Pulmonary artery endothelial cell (primary cell): ENCODE data around the gene NGF. TPM values are rescaled to one million over a fixed set of nuclear protein-coding genes. Genes with fewer than 3 reads are reported as not detected.
"Not testable (repeated sequence)": the region's sequence is repeated elsewhere in the genome, so short reads cannot be mapped to it uniquely, and the experiment has no call there.

Experiments used
- DNase-seq: peaks from one replicate; pipeline ENCODE4 v3.0.0-alpha.2; 2011; ENCODE audit warnings: low read depth, low spot score
- total RNA-seq: library from RNA; depleted of rRNA; stranded (reverse); fragments of >200 nt; gene quantifications from 2 replicates; pipeline ENCODE4 v1.2.3, GENCODE V29; 2014

The NGF gene
- not detected in 2 replicates for total RNA-seq

GRCh38 chr1:115337633-115338456 lies at the start of gene NGF:
Gene NGF (minus strand): TSS chr1:115338249. CDS start chr1:115286795, 51,454 bp downstream.
- DNase-seq = no peak

- not testable (repeated sequence) for DNase-seq
These were observed 45.4 kb upstream of the NGF start for GRCh38 chr1:115383455-115383854.

DNA sequence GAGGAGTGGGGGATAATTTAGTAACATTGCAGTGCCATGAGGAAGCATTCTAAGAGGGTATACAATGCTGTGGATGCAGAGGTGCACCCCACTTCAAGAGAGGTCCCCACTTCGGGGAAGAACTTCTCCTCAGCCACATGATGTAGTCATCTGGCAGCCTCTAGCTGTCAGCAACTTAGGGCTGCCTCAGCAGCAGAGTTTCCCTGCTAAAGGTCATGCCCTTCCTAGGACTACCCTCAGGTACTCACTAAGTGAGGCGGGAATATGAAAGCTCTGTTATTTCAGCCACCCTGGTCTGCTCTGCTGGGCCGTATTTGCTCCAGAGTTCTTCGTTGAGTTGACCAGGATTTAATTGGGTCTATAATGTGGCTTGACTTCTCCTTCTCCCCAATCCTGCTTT lies 41.9 kb upstream of the NGF start:
- DNase-seq = no peak

GRCh38 chr1:115377411-115377810 lies 39.4 kb upstream of the NGF start:
- no peak for DNase-seq

GRCh38 chr1:115374598-115374997 lies 36.5 kb upstream of the NGF start:
- DNase-seq = no peak

DNA sequence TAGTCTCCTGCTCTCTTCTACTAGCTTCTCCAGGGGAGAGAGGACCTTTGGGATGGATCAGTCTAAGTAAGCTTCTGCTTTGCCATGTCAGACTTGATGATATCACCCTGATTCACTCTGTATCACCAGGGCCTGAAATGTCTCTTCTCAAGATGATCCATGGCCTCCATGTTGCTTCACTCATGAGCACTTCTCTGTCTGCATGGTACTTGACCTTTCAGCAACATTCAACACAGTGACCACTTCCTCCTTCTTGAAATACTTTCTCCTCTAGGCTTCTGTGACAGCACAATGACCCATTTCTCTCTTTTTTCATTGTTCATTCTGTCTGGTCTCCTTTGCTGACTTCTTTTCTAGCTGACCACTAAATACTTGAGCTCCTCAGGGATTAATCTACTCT lies 35.3 kb upstream of the NGF start:
- DNase-seq = no peak

- DNase-seq = no peak
These were observed 27.7 kb upstream of the NGF start for GRCh38 chr1:115365738-115366137.

GRCh38 chr1:115364780-115365155 lies 26.7 kb upstream of the NGF start:
- DNase-seq = no peak

DNA sequence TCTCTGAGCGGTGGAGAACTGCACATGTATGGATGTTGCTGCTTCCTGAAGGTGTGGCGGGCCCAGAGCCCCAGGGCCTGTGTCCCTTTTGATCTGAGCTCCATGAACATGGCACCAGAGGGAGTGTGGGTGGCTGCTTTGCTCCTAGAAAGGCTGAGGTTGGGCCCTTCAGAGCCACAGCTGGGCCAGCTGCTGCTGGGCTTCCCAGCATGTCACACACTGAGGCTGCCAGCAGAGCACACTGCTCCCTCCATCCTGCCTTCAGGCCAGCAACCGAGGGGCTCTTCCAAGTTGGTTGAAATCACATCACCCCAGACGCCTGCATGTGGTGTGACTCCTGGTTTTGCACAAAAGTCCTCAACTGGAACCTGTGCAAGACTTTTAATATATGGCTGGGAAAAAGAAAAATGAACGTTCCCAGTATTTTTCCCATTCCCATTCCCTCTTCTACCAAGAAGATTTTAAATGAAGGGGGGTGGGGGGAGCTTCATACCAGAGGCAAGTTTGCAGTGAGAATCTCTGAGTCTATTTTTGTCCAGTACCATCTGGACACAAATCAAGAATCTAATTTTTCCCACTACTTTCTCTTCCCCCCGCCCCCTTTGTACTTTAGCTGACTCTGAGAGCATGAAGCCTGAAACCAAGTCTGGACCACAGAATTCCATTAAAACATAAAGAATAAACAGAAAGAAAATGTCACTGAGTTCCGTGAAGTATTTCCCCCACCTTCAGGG lies 26.2 kb upstream of the NGF start:
- DNase-seq = no peak

- DNase-seq = no peak
These were observed 25.1 kb upstream of the NGF start for GRCh38 chr1:115363171-115363570.

DNA sequence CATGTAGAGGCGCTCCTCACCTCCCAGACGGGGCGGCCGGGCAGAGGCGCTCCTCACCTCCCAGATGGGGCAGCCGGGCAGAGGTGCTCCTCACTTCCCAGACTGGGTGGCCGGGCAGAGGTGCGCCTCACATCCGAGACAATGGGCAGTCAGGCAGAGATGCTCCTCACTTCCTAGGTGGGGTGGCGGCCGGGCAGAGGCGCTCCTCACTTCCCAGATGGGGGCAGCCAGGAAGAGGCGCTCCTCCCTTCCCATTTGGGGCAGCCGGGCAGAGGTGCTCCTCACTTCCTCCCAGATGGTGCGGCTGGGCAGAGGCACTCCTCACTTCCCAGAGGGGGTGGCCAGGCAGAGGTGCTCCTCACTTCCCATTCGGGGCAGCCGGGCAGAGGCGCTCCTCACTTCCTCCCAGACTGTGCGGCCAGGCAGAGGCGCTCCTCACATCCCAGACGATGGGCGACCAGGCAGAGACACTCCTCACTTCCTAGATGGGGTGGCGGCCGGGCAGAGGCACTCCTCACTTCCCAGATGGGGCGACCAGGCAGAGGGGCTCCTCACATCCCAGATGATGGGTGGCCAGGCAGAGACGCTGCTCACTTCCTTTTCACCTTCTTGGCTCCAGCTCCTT lies 22.6 kb upstream of the NGF start:
- DNase-seq = not testable (repeated sequence)

DNA sequence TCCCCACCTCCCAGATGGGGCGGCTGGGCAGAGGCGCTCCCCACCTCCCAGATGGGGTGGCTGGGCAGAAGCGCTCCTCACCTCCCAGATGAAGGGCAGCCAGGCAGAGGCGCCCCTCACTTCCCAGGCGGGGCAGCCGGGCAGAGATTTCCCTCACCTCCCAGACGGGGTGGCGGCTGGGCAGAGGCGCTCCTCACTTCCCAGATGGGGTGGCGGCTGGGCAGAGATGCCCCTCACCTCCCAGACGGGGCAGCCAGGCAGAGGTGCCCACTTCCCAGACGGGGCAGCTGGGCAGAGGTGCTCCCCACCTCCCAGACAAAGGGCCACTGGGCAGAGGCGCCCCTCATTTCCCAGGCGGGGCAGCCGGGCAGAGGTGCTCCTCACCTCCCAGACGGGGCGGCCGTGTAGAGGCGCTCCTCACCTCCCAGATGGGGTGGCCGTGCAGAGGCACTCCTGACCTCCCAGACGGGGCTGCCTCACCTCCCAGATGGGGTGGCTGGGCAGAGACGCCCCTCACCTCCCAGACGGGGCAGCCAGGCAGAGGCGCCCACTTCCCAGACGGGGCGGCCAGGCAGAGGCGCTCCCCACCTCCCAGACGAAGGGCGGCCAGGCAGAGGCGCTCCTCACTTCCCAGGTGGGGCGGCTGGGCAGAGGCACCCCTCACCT lies 21.9 kb upstream of the NGF start:
- not testable (repeated sequence) for DNase-seq

- no peak for DNase-seq
These were observed 18.3 kb upstream of the NGF start for GRCh38 chr1:115356356-115356755.

DNA sequence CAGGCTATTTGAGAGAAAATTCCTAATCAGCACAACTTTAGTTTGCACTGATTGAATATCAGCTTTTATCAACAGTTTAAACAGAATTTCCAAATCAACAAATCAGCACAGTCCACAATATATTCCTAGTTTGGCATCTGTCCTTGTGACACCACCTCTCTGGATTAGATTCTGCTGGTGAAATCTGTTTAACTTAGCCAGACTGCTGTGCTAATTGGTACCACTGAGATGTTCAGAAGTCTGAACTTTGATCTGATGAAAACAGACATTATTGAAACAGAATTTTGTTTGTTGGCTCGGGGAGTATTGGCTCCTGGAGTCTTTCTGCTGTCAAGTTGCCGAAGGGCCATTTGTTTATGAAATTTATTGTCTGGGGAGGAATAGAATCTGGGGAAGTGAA lies 17.0 kb upstream of the NGF start:
- no peak for DNase-seq

GRCh38 chr1:115351143-115351542 lies 13.1 kb upstream of the NGF start:
- DNase-seq = no peak

DNA sequence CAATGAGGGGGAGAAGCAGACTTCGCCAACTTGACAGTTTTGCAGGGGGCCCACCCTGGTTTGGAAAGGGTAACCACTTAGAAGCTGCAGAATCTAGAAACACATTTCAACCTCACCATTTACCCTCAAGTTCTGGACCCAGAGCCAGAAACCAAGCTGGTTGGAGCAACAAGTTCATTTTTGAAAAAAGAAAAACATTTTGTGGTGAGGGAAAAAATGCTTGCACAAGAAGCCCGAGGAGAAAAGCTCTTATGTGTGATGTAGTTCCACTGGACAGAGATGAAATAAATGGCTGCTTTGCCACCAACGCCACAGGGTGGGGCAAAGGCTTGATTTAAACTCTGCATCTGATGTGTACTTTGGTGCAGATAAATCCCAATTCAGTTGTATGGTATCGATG lies 10.6 kb upstream of the NGF start:
- DNase-seq = no peak

- no peak for DNase-seq
These were observed 9.2 kb upstream of the NGF start for GRCh38 chr1:115347282-115347681.

- DNase-seq = no peak
These were observed 5.2 kb upstream of the NGF start for GRCh38 chr1:115343200-115343737.

DNA sequence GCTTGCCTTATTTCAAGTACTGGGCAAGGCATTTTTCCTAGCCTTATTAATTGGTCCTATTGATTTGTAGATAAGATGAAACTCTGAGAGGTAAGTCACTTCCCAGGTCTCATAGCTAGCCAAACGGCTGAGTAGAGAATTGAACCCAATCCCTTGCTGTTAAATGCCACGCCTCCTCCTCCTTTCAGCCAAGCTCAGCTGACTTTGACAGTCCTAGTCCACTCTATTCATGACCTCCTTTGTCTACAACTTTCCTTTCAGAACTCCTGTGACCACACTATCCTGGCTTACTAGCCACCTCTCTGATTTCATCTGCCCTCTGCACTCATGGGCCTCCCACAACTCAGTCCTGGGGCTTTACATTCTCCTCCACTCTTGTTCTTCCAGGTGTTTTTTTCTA lies 3.9 kb upstream of the NGF start:
- DNase-seq = no peak

DNA sequence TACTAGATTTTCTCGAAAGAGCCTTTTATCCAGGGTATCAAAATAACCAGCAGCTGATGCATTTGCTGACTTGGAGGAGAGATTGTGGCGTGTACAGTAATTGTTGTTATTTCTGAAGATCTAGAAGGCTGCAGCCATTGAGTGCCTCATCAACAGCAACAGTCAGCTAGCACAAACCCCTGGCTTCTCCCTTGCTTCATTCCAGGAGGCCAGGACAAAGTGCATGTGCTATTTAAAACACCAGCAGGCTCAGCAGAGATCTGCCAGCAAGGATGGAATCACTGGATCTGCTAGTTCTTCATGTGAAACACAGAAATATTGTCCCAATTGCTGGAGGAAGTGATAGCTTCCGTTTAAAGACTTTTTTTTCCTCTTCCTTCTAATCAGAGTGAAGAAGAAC lies 2.8 kb upstream of the NGF start:
- no peak for DNase-seq

DNA sequence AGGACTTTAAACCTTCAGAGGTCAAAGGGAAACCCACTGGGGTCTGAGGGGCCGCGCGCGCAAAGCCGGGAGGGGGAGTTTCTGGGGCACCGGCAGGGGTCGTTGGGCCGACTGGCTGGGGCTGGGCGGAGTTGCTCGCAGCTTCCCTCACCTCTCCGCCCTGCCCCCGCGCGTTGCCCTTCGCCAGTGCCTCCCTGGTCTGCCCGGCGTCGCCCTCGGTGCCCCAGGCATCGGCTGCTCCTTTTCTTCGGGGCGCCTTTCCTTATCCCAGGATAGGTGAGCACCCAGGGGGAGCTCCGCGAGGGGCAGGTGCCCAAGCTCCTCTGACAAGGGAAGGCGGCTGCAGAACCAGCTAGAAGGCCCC lies 390 bp upstream of the NGF start:
- DNase-seq = no peak

DNA sequence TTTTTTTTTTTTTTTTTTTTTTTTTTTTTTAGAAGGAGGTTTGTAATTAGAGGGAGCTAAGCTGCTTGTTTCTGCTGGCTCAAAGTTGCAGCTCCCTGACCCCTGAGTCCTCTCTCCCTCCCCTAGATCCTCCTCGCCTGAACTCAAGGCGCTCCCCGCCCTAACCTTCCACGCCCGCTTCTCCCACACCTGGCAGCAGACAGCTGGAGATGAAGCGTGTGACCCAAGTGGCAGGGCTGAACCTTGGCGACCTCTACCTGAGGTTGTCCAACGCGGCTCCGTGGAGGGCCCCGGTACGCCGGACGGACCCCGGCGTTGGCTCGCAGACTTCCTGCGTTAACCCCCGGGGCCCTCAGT lies 795 bp downstream of the NGF start:
- DNase-seq = no peak
